MM.1S (cell line): Measurements from ENCODE around the gene BRICD5.

Experiments used
- DNase-seq: peaks from one replicate; pipeline ENCODE4 v3.0.0-alpha.2; 2015
- H2AFZ ChIP-seq: fragments of 300-600 bp; sonication (generic); 2 replicates; pipeline ENCODE4 v1.6.0; 2016; ENCODE audit warnings: antibody characterized with exemption, low read length
- H3F3A ChIP-seq: fragments of 300-600 bp; sonication (generic); 2 replicates; pipeline ENCODE4 v1.6.1; 2016; ENCODE audit warnings: mild to moderate bottlenecking, antibody characterized with exemption, low read length, moderate library complexity, mixed read lengths; ENCODE audit not compliant: insufficient read depth
- H3K27ac ChIP-seq: fragments of 300-600 bp; sonication (generic); 2 replicates; pipeline ENCODE4 v1.5.1; 2016; ENCODE audit warnings: mild to moderate bottlenecking, low read length
- H3K27me3 ChIP-seq: fragments of 300-600 bp; sonication (generic); replicated peaks from 2 replicates; pipeline ENCODE4 v1.6.0; 2016; ENCODE audit warnings: low read length; ENCODE audit not compliant: insufficient read depth
- H3K36me3 ChIP-seq: fragments of 300-600 bp; sonication (generic); replicated peaks from 2 replicates; pipeline ENCODE4 v1.6.1; 2016; ENCODE audit warnings: mild to moderate bottlenecking, low read length, mixed read lengths; ENCODE audit not compliant: insufficient read depth
- H3K4me1 ChIP-seq: fragments of 300-600 bp; sonication (generic); 2 replicates; pipeline ENCODE4 v1.6.1; 2016; ENCODE audit warnings: low read length, mixed read lengths
- H3K4me2 ChIP-seq: fragments of 300-600 bp; sonication (generic); 2 replicates; pipeline ENCODE4 v1.6.0; 2016; ENCODE audit warnings: low read depth, low read length
- H3K4me3 ChIP-seq: fragments of 300-600 bp; sonication (generic); 2 replicates; pipeline ENCODE4 v1.5.1; 2016; ENCODE audit warnings: low read length, mixed read lengths
- H3K79me2 ChIP-seq: fragments of 300-600 bp; sonication (generic); 2 replicates; pipeline ENCODE4 v1.6.1; 2016; ENCODE audit warnings: mixed run types, low read length, mixed read lengths
- H3K9ac ChIP-seq: fragments of 300-600 bp; sonication (generic); 2 replicates; pipeline ENCODE4 v1.6.1; 2016; ENCODE audit warnings: low read length, mixed read lengths
- H3K9me2 ChIP-seq: fragments of 300-600 bp; sonication (generic); replicated peaks from 2 replicates; pipeline ENCODE4 v1.6.1; 2016; ENCODE audit warnings: mild to moderate bottlenecking, low read length, mixed read lengths; ENCODE audit not compliant: insufficient read depth
- H3K9me3 ChIP-seq: fragments of 300-600 bp; sonication (generic); replicated peaks from 2 replicates; pipeline ENCODE4 v1.6.1; 2016; ENCODE audit warnings: mild to moderate bottlenecking, low read length, mixed read lengths; ENCODE audit not compliant: insufficient read depth
- H4K20me1 ChIP-seq: fragments of 300-600 bp; sonication (generic); 2 replicates; pipeline ENCODE4 v1.6.1; 2016; ENCODE audit warnings: mild to moderate bottlenecking, low read length, moderate library complexity, mixed read lengths; ENCODE audit not compliant: insufficient read depth
- EZH2 ChIP-seq: fragments of 300-600 bp; sonication (generic); optimal IDR thresholded peaks from 2 replicates; pipeline ENCODE3; 2017; ENCODE audit warnings: low read depth, mild to moderate bottlenecking, antibody characterized with exemption, low read length, mixed read lengths
- EZH2phosphoT487 ChIP-seq: fragments of 300-600 bp; sonication (generic); IDR thresholded peaks from 2 replicates; pipeline ENCODE4 v1.6.1; 2018; ENCODE audit warnings: antibody characterized with exemption, low read length
- TF ChIP-seq, protein P1 (sequence below): fragments of 300-600 bp; sonication (generic); IDR thresholded peaks from 2 replicates; pipeline ENCODE4 v1.5.1; 2016; ENCODE audit warnings: antibody characterized with exemption, low read length, mixed read lengths

Gene BRICD5

DNA sequence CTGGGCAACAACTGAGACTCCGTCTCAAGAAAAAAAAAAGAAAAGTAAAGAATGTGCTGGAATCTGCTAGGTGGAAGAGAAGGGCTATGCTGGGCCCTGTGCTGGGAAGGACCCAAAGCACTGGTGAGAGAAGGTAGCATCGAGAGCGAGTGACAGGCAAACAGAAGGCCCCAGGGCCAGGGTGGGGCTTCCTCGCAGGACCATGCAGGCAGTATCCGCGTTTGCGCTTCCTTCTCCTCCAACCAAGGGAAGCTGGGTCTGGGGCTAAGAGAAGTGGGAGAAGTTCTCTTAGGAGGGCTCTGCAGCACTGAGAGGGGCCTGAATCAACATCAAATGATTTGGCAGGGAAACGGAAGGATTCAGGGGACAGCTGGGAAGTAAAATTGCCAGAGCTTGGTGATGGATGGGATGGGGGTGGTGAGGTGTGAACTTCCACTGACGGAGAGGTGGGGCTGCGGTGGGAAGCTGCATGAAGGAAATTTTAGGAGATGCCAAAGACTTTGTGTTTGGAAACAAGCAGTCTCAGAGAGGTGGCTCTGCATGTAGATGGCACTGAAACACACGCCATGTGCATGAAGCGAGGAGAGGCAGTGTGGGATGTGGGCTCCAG, 46.0 kb upstream of the BRICD5 start:
- Histone ChIP-seq H3K9ac (no peak overlapping the region), H3K79me2 (peaks cover 64% of the 10 kb centered on the region)

DNA sequence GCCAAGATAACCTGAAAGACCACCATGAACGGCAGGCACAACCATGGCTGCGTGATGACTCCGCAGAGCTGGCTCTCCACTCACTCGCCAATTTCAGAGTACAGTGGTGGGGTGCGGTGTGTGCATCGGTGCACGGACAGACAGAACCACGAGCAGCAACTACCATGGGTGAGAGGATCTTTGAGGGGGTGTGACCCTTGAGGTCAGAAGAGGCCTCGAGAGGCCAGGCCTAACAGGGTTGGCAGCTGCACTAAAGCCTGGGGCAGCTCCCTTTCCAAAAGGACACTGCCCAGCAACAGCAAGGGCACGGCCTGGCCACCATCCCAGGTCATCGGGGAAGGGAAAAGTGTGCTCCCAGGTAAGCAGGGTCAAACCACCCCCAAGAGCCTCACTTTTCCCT, 42.6 kb upstream of the BRICD5 start:
- Histone ChIP-seq H3K4me1 (peaks cover 7% of the 10 kb centered on the region), H3K9me3 (no peaks in the 10 kb centered on the region), H3K9me2 (no peaks in the 10 kb centered on the region), H3K9ac (no peak overlapping the region), H3K27me3 (no peaks in the 10 kb centered on the region), H3K4me2 (no peak overlapping the region), H3K27ac (no peak overlapping the region), H3F3A (peaks cover 36% of the 10 kb centered on the region), H4K20me1 (no peaks in the 10 kb centered on the region), H3K4me3 (no peak overlapping the region), H3K79me2 (peaks cover 58% of the 10 kb centered on the region), H2AFZ (no peak overlapping the region), H3K36me3 (peaks cover 26% of the 10 kb centered on the region)
- TF ChIP-seq EZH2phosphoT487 (no peak), EZH2 (no peak)
- TF ChIP-seq, protein P1, sequence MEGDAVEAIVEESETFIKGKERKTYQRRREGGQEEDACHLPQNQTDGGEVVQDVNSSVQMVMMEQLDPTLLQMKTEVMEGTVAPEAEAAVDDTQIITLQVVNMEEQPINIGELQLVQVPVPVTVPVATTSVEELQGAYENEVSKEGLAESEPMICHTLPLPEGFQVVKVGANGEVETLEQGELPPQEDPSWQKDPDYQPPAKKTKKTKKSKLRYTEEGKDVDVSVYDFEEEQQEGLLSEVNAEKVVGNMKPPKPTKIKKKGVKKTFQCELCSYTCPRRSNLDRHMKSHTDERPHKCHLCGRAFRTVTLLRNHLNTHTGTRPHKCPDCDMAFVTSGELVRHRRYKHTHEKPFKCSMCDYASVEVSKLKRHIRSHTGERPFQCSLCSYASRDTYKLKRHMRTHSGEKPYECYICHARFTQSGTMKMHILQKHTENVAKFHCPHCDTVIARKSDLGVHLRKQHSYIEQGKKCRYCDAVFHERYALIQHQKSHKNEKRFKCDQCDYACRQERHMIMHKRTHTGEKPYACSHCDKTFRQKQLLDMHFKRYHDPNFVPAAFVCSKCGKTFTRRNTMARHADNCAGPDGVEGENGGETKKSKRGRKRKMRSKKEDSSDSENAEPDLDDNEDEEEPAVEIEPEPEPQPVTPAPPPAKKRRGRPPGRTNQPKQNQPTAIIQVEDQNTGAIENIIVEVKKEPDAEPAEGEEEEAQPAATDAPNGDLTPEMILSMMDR: no peak
- no peak for DNase-seq

More for the DNA sequence above, 46.0 kb upstream of the BRICD5 start:
- DNase-seq: no peak
- peaks cover 23% of the 10 kb centered on the region for H3F3A ChIP-seq
- H2AFZ ChIP-seq: no peak overlapping the region
- H3K27me3 ChIP-seq: no peaks in the 10 kb centered on the region
- peaks cover 7% of the 10 kb centered on the region for H3K4me1 ChIP-seq
- peaks cover 43% of the 10 kb centered on the region for H3K36me3 ChIP-seq
- no peaks in the 10 kb centered on the region for H4K20me1 ChIP-seq
- H3K4me2 ChIP-seq: no peak overlapping the region
- no peak overlapping the region for H3K27ac ChIP-seq
- H3K4me3 ChIP-seq: no peak overlapping the region
- no peaks in the 10 kb centered on the region for H3K9me2 ChIP-seq
- TF ChIP-seq EZH2phosphoT487: no peak
- no peak for TF ChIP-seq EZH2
- TF ChIP-seq, protein P1: no peak
- H3K9me3 ChIP-seq: no peaks in the 10 kb centered on the region

DNA sequence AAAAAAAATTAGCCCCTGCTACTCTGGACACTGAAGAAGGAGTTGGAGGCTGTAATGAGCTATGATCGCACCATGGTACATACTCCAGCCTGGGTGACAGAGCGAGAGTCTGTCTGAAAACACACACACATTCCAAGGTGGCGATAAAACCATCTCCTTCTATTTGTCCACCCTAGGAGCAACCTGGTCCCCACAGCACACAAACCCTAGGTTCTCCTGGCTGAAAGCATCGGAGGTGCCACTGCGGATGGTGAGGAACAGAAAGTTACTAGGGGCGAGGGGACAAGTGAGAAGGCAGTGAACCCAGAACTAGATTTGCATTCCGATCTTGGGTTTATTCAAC, 42.1 kb upstream of the BRICD5 start:
- Histone ChIP-seq H3K9me2 (no peaks in the 10 kb centered on the region), H4K20me1 (no peaks in the 10 kb centered on the region), H3K4me1 (peaks cover 7% of the 10 kb centered on the region), H3K36me3 (peaks cover 21% of the 10 kb centered on the region), H2AFZ (no peak overlapping the region), H3K27me3 (no peaks in the 10 kb centered on the region), H3K4me3 (no peak overlapping the region), H3K79me2 (peaks cover 58% of the 10 kb centered on the region), H3K4me2 (no peak overlapping the region), H3K27ac (no peak overlapping the region; the same call in 1 of the 2 replicates), H3K9me3 (no peaks in the 10 kb centered on the region), H3K9ac (no peak overlapping the region), H3F3A (peaks cover 36% of the 10 kb centered on the region)
- DNase-seq: no peak
- TF ChIP-seq, protein P1: no peak
- TF ChIP-seq EZH2 (no peak), EZH2phosphoT487 (no peak)
